AG09319 (cell line): ENCODE results near the gene PARP15.
"Not testable (repeated sequence)": the region's sequence is repeated elsewhere in the genome, so short reads cannot be mapped to it uniquely, and the experiment has no call there.

Source experiments
- DNase-seq: peaks from one replicate; pipeline ENCODE4 v3.0.0-alpha.2; 2010; ENCODE audit warnings: low read depth; ENCODE audit errors: extremely low read depth
- CTCF ChIP-seq: IDR thresholded peaks from 2 replicates; pipeline ENCODE4 v1.5.1; 2011; ENCODE audit warnings: low read depth, mild to moderate bottlenecking, inconsistent platforms, low read length, moderate library complexity

PARP15 gene

GRCh38 chr3:122680475-122681283, 103.2 kb downstream of the PARP15 start, which contains the start of gene PARP14:
Gene PARP14 (plus strand): TSS chr3:122680839. CDS start chr3:122680884, 45 bp downstream.
- DNase-seq, result peak; percentile 30
- TF ChIP-seq CTCF, result no peak; the same call in 1 of the 2 replicates

GRCh38 chr3:122681284-122681973, 104.0 kb downstream of the PARP15 start:
- no peak for TF ChIP-seq CTCF
- DNase-seq, result no peak

GRCh38 chr3:122681974-122682409, 104.5 kb downstream of the PARP15 start:
- TF ChIP-seq CTCF, result no peak
- no peak for DNase-seq

- not testable (repeated sequence) for DNase-seq
Observed at GRCh38 chr3:122682778-122683411, 105.4 kb downstream of the PARP15 start.

GRCh38 chr3:122687298-122687697, 109.8 kb downstream of the PARP15 start:
- no peak for DNase-seq
- TF ChIP-seq CTCF, result no peak
